ENCODE data around the gene SVOPL. TPM values are rescaled to one million over a fixed set of nuclear protein-coding genes. Genes with fewer than 3 reads are reported as not detected.

The SVOPL gene
- total RNA-seq, 4 donors from 2014 or later = not detected

DNA sequence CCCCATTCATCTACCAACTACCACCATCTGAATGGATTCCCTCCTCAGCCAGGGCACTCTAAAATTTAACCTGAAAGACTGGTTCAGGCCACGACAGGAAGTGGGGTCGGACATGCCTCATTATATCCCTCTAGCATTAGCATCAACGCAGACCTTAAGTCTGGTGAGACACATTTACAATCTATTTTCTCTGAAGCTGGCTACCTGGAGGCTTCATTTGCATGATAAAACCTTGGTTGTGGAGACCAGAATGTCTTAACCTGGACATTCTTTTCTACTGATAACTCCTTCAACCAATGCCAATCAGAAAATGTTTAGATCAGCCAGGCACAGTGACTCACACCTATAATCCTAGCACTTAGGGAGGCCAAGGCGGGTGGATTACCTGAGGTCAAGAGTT lies 42.3 kb downstream of the SVOPL start:
- no peak for TF ChIP-seq CTCF (IDR thresholded peaks at IDR 0.05; ENCODE audit: low read depth)

DNA sequence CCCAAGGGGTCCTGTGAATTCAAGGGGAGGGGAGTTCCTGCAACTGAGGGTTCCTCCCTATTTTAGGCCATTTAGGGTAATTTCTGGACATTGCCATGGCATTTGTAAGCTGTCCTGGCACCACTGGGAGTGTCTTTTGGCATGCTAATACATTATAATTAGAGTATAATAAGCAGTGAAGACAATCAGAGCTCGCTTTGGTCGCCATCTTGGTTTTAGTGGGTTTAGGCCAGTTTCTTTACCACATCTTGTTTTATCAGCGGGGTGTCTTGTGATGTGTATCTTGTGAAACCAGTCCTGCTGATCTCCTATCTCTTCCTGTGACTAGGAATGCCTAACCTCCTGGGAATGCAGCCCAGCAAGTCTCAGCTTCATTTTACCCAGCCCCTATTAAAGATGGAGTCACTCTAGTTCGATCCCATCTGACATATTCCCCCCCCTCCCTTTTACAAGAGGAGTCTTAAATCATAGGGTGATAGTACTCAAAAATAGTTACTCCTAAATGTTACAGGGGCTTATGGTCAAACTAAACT lies 43.2 kb downstream of the SVOPL start:
- TF ChIP-seq CTCF (IDR thresholded peaks at IDR 0.05; ENCODE audit: low read depth) = no peak

DNA sequence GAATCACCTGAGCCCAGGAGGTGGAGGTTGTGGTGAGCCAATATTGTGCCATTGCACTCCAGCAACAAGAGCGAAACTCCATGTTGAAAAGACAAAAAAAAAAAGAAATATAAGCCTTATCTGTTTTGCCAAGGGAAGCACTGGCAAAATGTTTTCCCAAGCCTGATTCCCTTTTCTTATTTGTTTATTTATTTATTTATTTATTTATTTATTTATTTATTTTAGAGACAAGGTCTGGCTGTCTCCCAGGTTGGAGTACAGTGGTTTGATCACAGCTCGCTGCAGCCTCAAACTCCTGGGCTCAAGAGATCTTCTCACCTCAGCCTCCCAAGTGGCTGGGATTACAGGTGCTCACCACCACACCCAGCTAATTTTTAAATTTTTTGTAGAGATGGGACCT lies 44.2 kb downstream of the SVOPL start:
- no peak for TF ChIP-seq CTCF (IDR thresholded peaks at IDR 0.05; ENCODE audit: low read depth)

DNA sequence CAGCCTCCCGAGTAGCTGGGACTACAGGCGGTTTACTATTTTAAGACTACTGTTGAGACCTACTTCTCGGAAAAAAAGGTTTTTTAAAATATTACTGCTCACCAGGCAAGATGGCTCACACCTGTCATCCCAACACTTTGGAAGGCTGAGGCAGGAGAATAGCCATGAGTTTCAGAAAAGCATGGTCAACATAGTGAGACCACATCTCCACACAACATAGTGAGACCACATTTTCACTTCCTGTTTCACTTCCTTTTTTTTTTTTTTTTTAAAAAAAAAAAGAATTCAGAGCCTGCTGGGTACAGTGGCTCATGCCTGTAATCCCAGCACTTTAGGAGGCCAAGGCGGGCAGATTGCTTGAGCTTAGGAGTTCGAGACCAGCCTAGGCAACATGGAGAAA lies 46.5 kb downstream of the SVOPL start:
- TF ChIP-seq CTCF (IDR thresholded peaks at IDR 0.05; ENCODE audit: low read depth) = no peak

GRCh38 chr7:138649506-138649905 lies 51.7 kb downstream of the SVOPL start:
- TF ChIP-seq CTCF (IDR thresholded peaks at IDR 0.05; ENCODE audit: low read depth) = no peak

DNA sequence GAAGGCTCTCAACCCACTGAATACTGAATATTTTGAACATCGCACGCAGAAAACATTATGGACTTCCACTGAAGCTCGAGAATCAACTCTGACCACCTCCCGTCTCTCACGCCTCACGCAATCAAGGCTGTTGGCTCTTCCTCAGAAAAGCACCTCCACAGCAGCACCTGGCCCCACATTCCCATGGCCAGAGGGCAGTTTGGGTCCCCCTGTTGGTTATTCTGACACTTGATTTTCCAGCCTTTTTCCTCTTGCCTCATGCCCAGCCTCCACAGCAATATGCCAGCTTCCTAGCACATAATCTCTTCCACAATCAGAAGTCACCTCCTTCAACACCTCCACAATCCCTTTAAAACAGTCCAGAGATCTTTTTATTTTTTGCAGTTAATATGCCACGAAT lies 55.9 kb downstream of the SVOPL start:
- TF ChIP-seq CTCF (IDR thresholded peaks at IDR 0.05; ENCODE audit: low read depth) = no peak

DNA sequence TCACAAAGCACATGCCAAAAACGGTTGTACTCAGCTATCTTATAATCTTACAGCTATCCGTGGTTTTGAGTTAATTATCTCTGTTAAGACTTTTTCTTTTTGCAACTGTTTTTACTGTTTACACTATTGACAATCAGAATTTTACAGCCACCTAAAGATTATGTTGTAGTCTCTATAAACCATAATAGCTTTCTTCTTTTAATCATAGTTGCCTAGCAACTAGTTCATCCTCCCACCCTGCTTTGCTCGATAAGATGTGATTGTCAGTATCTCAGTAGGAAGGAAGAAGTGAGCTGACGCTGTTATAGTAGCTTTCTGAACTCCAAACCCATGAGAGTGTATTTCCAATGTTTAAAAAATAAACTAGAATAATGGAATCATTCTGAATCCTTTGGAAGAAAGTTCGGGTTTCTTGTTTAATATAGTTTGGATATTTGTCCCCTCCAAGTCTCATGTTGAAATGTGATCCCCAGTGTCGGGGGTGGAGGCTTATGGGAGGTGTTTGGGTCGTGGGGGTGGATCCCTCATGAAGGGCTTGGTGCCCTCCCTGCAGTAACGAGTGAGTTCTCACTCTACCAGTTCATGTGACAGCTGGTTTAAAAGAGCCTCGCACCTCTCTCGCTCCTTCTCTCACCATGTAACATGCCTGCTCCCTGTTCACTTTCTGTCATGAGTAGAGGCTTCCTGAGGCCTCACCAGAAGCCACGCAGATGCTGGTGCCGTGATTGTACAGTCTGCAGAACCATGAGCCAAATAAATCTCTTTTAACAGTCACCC lies 68.1 kb downstream of the SVOPL start:
- no peak for TF ChIP-seq CTCF (IDR thresholded peaks at IDR 0.05; ENCODE audit: low read depth)

All from subcutaneous adipose tissue (tissue), 4 donors.